Ecto neural progenitor cell (in vitro differentiated cells): Measurements from ENCODE around the gene RTF2.

Experiments
- DNase-seq: peaks from one replicate; pipeline ENCODE4 v3.0.0-alpha.2; 2018; ENCODE audit warnings: low spot score

RTF2 gene

DNA sequence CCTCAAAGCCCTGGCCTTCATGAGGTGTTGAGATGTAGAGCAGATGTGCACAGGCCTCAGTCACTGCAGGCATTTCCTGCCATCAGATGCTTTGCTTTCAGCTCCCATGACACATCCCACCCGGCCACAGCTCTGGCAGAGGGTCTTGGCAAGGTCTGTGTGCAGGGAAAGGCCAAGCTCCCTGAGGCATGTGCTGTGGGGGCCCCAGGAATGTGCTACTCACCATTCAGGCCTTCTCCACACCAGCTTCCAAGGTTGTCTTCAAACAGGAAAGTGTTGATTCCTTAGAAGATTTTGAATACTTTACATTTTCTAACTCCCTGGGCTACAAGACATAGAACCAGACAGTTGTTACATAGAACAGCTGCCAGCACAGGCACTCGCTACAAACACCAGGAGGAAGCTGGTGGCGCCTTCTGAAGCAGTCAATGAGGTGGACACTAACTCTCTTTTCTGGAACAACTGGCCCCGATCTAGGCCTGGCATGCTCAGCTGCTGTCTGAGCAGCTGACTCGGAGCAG is 28.6 kb upstream of the RTF2 start:
- DNase-seq = no peak

DNA sequence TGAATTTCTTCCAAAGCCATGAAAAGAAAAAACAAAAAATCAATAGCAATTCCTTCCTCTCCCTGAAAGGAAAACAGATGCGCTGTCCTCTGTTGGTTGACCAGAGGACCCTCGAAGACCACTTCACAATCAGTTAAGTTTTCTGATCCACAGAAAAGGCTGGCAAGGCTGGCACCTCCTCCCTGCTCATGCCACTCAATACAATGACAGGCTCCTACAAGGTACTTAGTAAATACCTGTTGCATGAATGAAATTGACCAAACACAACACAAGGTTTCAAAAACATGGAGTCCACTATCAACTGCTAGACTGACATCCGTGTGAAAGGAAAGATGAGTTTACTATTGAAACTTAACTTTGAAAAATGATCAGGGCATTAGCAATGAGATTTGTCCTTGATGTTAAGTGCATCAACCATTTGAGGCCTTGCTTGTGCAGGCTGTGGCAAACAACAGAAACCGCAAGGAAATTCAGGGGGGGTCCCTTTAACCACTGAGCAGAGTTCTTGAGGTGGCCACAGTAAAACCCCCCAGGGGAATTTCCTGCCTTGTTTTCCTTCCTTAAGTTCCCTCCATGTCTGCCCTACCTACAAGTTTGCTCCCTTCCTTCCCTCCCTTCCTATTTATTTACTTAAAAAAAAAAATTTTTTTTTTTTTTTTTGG is 27.9 kb upstream of the RTF2 start:
- DNase-seq = no peak

DNA sequence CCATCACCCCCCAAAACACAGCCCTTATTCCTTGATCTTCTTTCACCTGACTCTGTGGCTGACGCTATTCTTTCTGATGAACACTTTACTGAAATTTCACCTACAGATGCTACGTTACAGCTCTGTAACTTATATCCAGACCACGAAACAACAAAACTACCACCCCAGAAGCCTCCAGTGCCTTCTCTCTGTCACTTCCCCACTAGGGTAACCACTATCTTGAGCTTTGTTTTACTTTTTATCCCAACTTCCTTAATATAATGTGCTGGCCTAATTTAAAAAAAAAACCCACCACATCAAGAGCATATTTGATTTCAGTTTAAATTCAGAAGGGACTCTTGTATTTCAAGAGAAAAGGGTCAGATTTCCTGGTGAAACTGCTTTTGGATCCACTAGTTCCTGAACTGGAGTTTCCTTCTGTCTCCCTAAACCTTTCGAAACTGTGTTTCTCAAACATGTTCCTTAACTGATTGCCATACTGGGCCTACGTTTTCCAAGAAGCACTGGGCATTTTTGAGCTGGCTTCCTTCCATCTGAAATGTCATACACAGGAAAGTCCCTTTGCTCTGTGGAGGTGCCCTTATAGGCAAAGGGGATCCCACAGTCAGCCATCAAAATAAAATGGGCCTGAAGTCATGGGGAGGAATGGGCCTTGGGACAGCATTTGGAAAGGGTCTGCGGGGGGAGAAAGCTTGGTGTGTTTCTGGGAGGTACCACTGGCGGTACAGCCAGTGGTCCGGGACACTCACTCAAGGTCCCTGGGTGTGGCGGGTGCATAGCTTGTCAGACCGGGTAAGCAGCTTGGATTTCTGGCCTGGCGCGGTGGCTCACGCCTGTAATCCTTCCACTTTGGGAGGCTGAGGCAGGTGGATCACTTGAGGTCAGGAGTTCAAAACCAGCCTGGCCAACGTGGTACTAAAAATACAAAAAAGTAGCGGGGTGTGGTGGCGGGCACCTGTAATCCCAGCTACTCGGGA is 25.8 kb upstream of the RTF2 start:
- DNase-seq = no peak

DNA sequence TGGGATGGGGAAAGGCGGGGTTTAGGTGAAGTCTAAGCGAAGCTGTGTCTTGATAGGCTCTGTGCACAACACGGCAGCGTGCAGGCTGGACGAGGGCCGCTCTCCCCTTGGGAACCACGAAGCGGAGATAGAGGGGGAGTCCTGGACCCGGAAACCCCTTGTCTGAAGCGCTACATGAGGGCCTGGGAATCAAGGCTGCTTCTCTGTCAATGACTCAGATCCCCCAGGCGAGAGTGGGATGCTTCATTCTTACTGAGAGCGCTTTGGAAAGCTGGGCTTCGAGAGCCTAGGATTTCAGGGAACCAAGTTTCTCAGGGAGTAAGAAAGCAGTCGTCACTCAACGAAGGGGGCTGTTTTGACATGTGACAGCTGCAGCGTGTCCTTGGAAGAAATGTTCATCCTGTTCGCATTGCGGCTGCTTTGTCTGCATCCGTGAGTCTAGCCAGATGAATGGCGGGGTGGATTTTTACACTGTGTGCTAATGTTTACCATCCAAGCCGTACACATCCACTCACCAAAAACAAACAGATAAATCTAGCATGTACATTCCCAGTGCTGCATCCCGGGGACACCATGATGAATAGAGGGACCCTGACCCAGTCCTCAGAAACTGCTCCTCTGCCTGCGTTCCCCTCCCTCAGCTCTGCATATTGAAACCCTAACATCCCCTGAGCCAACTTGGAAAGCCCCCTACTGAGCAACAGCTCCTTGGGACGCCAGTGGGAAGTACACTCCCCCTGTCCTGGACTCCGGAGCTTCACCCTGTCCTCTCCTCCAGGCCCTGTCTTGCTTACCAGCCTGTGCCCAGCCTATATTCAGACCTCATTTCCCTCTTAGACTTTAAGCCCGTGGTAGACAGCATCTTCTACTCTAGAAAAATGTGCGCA is 24.5 kb upstream of the RTF2 start:
- DNase-seq = no peak

DNA sequence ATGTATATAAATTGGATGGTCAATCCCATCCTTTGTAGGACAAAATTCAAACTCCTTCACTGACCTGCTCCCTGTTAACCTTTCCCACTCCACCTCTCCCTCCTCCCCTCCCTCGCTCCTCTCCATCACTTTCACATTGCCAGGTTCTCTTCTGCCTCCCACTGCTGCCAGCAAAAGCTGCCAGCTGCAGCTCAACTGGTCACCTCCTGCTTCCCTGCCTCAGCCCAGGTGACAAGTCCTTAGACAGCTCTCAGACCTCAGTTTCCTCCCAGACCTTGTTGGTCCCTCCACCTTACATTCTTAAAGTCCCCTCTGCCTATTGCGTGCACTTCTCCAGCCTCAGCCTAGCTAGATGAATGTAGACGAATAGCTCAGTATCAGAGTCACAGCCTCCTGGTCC is 23.3 kb upstream of the RTF2 start:
- DNase-seq = no peak

DNA sequence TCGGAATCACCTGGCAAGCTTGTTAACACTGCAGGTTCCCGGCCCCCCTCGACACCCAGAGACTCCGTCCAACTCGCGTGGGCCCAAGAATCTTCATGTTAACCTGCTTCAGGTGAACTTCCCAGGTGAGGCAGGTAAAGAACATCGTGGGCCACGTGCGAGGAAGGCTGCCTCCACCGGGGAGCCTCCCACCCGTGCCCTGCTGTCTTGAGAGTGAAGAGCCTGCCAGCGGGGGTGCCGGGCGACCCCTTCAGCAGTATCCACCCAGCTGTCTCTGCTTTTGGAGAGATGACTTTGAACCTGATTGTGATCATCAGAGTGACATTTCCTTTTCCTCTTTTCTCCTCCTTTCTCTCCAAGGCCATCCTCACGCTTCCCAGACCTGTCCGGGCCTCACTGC is 22.9 kb upstream of the RTF2 start:
- DNase-seq = no peak

DNA sequence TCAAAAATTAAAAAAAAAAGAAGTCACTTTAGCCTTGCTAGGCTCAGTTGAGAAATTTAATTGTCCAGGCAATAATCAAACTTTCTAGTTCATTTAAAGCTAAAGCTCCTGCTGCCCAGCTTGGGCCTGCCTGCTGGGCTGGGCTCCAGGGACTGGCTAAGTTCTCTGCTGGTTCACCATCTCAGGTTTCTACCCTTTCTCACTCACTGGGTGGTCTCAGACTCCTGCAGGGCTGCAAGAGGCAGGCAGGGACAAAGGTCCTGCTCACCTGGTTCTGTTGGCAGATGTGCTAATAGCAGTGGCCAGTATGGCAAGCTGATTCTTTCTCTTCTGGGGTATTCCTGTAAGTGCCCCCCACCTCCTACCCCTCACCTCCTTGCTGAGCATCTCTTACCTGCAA is 21.2 kb upstream of the RTF2 start:
- no peak for DNase-seq

DNA sequence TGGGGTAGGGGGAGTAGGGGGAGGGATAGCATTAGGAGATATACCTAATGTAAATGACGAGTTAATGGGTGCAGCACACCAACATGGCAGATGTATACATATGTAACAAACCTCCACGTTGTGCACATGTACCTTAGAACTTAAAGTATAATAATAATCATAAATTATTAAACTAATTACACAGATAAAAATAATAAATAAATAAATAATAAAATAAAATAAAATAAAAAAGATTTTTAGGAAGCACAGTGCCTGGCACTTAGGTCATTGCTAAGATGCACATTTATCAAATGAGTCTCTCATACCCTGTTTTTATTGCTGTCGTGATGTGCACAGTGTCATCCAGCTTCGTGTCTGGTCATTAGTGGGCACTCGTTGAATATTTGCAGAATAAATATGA is 19.0 kb upstream of the RTF2 start:
- DNase-seq = no peak

DNA sequence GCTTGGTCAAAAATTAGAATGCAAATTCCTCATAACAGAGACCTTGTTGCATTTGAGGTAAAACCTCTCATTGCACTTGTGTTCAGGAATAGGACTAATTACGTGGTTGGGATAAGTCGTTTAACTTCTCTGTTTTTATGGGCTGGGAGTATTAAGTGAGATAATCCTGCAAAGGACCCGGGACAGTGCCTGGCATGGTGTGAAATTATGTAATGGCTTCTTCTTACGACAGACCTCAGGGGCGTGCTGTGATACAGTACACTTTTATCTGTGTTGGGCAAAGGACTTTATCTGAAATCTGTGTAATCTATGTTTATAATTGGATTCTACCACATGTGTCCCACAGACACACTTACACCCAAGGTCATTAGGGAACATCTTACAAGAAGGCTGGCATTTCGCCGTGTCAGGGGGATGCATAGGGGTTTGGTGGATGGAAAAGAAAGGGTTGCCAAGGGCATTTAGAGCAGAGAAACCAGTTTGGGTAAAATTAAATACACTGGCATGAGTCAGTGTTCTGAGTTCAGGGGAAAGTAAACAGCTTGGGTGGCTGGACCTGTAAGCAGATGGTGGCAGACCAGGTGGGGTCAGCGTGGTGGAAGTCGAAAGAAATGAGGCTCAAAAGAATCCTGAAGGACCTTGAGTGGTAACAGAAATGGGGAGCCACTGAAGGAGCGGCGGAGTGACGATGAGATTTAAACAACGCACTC is 17.2 kb upstream of the RTF2 start:
- DNase-seq = no peak

DNA sequence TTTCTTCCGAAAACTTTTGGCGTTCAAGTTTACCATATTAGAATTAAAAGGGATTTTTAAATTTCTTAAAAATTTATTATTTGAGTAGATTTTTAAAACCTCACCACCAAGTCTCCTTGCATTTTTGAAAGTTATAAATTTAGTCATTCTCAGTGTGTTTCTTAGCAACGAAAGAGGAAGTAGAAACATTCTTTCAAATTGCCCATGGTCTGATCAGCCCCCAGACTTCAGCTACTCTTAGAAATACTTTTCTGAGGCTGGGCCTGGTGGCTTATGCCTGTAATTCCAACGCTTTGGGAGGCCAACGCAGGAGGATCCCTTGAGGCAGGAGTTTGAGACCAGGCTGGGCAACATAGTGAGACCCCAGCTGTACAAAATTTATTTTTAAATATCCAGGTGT is 15.1 kb upstream of the RTF2 start:
- DNase-seq = no peak

DNA sequence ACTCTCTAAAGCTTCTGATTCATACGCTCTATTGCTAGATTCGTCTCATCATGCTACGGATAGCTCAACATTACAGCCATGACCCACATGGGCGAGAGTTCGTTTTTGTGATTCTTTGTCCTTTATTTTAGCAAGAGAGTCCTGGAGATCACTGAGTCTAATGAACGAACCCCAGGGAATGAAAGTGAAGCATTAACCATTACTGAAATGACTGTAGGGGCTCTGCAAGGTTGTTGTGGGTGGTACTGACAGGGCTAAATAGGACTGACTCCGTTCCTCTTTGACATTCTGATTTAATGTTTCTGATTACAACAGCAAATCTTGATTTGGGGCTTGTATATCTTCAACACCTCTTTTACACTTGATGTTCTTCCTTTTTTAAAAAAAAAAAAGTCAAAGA is 13.7 kb upstream of the RTF2 start:
- DNase-seq = no peak

DNA sequence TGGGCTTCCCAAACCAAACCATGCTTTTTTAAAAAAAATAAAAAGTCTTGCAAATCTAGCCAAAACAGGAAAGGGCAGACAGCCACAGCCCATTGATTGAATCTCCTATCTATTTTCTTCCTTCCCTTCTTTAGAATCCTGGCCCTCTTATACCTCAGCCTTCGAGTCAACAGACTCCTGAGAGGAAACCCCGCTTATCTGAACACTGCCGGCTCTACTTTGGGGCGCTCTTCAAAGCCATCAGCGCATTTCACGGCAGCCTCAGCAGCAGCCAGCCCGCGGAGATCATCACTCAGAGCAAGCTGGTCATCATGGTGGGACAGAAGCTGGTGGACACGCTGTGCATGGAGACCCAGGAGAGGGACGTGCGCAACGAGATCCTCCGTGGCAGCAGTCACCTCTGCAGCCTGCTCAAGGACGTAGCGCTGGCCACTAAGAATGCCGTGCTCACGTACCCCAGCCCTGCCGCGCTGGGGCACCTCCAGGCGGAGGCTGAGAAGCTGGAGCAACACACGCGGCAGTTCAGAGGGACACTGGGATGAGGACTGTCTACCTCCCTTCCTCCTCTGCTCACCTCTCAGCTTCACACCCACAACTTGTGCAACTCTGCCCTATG is 10.1 kb upstream of the RTF2 start:
- DNase-seq = no peak

DNA sequence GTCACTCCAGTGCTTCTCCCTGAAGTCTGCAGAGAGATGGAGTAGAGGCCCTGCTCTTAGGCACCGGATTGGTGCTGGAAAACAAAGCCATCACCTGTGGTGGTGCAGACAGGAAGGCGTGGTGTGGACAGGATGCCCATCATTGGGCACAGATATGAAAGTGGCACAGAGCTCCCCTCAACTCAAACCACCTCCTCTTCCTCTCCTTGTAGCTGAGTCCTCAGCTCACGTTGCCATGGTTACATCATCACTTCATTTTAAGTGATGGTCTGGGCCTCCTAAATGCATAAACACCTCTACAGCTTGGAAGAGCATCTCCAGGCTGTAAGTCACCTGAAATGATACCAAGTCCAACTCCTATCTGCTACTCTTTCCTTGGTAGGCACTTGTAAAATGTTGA is 8.0 kb upstream of the RTF2 start:
- no peak for DNase-seq

DNA sequence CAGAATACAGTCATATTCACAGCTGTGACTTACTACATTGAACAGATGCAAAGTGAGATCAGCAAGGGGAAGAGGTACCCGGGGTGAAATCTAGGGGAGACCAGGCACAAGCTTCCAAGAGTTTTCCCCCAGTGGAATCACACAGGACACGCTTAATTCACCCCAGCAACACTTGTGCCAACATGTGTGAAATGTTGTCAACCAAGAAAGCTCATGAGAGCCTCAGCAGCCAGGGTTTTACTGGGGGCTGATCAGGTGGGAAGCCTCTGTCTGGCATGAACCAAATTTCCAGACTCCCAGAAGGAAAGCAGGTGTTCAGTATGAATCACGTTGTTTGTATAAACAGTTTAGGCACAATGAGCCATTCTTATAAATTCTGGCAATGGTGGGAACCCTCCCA is 6.9 kb upstream of the RTF2 start:
- DNase-seq = no peak

DNA sequence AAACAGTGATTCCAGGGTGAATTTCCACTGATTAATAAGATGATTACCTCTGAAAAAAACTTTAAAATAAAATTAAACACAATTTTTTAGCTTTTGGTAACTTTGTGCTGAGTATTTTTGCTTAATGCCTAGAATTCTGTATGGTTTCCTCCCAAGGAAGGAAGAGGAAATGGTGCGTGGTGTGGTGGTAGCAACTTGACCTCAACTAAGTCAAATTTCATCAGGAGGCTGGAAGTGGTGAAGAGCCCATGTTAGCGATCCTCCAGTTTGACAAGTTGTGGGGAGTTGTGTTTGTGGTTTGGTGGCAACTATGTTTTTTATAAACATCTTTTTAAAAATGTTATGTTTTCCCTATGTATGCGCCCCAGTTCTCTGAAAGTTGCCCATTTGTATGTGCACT is 5.0 kb upstream of the RTF2 start:
- DNase-seq = no peak

DNA sequence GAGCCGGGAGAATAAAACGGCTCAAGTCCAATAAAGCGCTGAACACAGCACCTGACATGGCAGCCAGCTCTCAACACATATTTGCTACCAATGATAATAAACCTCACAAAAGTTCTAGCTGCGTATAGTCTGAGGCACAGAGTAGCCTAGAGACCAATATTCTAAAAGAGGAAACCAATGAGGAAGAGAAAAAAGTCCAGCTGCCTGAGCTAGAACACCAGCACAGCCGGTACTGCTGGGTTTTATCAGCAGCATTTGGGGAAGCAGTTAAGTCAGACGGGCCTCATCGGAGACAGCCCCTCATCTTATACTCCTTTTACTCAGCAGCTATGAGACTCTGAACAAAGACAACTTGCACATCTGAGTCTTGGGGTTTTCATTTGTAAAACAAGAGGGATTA is 2.4 kb upstream of the RTF2 start:
- no peak for DNase-seq

DNA sequence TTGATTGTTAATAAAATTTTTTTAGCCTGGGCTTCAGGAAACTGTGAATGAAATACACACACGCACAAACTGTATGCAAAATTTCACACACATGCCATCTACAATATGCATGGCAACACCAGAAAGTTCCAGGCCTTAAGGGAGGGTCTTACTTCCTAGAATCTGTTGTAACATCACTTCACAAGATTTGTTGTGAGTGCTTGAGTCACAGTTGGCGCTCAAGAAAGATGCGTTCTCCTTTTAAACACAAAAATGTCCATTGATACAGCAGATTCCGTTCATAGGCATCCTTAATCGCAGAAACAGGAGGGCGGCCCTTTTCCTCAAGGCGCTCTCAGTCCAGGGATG is 485 bp upstream of the RTF2 start:
- DNase-seq = no peak

DNA sequence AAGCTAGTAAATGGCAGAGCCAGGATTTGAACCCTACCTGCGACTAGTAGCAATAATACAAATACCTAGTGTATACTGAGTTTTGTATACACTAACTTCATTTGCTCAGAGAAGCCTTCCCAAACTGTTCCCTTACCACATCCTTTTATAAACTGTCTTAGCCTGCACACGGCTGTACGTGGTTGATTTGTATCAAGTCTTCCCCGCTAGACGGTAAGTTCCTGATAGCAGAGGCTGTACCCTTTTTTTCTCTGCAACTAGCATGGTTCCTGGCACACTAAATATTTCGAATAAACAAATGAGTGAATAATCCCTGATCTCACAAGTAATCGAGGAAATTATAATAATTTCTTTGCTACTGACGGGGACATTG is 636 bp downstream of the RTF2 start:
- no peak for DNase-seq

DNA sequence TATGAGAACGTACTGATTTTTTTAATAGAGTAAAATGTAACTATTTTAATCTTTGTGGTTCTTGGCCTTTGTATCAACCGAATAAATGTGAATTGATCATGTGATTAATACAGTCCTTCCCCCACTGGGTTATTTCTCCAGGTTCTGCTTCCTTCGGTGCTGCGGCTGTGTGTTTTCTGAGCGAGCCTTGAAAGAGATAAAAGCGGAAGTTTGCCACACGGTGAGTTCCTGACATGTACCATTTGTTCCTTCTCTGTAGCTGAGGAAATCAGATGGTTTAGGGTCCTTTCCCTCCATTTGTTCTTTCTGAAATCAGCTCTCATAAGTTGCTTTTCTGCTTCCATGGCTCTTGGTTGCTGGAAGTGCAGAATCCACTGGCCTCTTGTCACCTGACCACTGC is 15.5 kb downstream of the RTF2 start:
- no peak for DNase-seq

DNA sequence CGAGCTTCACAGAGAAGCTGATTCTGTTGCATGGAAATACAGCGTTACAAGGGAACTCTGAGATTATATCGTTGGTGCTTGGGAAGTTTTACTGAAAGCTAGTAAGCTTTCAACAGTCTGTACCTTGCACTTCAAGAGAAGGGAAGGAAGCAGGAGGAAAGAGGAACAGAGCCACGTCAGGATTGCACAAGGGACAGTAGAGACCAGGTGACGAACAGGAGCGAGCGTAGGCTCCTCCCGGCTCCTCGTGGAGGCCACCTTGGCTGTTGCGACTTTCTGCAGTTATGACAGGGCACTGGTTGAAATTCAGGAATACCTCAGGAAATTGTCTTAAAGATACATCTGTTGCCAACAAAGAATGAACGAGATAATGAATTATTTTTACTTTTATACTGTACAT is 18.8 kb downstream of the RTF2 start:
- no peak for DNase-seq

DNA sequence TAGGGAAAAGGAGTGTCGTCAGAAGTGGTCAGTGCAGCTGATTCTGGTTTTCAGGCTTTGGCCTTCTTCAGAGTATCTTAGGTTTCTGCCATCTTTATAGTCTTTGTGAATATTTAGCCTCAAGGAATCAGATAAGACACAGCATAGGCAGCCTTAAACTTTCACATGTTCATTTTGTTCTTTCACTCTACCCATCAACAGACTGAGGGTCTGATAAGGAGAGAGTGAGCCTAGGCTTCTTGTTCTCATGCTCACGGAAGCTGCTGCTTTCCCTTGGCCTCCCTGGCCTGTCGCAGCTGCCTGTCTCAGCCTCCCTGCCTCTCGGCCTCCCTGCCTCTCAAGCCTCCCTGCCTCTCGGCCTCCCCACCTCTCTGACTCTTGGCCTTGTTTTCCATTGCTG is 20.1 kb downstream of the RTF2 start:
- DNase-seq = no peak

DNA sequence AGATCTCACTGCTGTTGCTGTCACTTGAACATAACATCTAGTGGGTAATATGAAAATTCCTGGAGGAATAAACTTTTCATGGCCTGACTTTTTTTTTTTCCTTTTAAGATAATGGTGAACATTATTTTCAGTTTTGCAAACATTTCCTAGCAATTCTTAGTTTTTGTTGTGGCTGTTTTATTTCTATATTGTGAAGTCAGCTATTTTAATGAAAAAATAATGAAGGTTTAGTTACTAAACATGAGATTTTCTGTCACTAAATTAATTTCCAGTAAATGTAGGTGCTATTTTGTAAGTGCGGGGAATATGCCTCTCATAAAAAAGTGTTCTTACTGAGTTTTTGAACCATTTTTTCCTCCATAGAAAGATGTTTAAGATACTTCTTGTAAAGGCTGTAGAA is 32.7 kb downstream of the RTF2 start:
- no peak for DNase-seq
